ENCODE data around the gene SKOR2.

SKOR2 gene, protein sequence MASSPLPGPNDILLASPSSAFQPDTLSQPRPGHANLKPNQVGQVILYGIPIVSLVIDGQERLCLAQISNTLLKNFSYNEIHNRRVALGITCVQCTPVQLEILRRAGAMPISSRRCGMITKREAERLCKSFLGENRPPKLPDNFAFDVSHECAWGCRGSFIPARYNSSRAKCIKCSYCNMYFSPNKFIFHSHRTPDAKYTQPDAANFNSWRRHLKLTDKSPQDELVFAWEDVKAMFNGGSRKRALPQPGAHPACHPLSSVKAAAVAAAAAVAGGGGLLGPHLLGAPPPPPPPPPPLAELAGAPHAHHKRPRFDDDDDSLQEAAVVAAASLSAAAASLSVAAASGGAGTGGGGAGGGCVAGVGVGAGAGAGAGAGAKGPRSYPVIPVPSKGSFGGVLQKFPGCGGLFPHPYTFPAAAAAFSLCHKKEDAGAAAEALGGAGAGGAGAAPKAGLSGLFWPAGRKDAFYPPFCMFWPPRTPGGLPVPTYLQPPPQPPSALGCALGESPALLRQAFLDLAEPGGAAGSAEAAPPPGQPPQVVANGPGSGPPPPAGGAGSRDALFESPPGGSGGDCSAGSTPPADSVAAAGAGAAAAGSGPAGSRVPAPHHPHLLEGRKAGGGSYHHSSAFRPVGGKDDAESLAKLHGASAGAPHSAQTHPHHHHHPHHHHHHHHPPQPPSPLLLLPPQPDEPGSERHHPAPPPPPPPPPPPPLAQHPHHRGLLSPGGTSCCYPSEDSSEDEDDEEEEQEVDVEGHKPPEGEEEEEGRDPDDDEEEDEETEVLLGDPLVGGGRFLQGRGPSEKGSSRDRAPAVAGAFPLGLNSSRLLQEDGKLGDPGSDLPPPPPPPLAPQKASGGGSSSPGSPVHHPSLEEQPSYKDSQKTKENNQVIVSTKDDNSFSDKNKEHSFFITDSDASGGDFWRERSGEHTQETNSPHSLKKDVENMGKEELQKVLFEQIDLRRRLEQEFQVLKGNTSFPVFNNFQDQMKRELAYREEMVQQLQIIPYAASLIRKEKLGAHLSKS

DNA sequence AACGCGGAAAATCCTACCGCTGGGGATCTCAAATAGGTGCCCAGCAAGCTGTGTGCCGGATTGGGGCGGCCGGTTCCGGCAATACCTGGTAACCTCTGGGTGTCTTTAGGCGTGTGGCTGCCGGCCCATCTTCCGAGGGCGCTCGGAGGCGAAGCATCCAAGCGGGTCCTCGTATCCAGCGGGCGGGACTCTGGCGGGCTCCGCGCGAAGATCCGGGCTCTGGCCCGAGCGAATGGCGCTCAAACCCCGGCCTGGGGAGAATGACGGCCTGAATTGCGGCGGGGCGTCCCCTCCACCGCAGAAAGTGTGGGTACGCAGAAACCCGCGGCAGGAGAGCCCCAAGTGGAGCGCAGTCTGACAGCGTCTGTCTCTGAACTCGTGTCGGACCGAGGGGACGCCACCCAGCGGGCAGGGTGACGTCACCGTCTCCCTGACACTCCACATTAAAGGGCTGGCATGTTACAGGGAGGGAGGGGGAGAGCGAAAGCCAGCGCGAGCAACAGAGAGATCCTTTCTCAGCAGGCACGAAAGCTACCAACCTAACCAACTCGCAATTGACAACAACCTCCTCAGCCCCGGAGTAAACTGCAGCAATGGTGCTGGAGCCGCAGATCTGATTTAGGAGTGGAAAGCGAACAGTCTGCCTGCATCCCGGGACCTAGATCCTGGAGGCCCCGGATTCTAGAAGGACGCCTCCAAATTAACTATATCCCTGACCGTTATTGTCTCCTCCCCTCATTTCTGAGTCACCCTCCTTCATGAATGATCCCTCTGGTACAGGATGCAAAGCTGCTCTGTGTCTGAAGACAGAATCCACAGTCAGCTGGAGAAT, at the start of gene SKOR2:
Gene SKOR2, minus strand, starts transcription at position 372 of the 832 bp plus-strand sequence. CDS start 2,477 bp downstream, outside the sequence.
- no peak for DNase-seq (ENCODE audit: extremely low read depth, low read depth)
- no peak for TF ChIP-seq CTCF (IDR thresholded peaks at IDR 0.05; ENCODE audit: low read depth, low read length)

DNA sequence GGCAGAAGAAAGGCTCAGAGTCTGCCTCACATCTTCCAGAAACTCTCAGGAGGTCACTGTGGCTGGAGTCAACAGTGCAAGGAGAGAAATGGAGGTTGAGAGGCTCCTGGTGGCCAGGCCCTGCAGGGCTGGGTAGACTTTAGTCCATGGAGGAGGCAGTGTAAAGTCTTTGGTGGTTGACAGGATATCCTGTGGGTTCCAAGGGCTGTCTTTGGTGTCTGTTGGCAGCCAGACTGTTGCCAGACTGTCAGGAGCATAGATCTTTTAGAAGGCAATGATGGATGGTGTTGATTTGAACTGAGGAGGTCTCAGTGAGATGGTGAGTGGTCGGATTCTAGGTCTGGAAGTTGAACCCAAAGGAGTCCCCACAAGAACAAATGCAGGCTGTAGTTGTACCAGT, 45.0 kb upstream of the SKOR2 start:
- no peak for DNase-seq (ENCODE audit: extremely low read depth, low read depth)
- TF ChIP-seq CTCF (IDR thresholded peaks at IDR 0.05; ENCODE audit: low read depth, low read length), result no peak

DNA sequence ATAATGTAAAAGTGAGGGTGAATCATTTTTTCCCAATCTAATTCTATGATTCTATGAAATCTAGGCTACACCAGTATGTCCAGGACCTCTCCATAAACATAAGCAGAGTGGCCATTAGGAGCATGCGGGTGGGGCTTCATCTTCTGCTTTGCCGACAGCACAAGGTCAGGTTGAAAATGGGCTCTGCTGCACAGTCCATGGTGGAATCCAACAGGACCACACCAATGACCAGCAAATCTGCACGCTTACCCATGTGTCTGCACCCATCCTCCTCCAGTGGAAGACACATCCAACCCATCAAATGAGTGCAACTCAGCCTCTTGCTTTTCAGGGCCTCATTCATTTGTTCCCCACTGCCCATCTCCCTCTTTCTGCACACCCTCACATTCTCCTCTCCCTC, 43.3 kb upstream of the SKOR2 start:
- no peak for DNase-seq (ENCODE audit: extremely low read depth, low read depth)
- no peak for TF ChIP-seq CTCF (IDR thresholded peaks at IDR 0.05; ENCODE audit: low read depth, low read length)

DNA sequence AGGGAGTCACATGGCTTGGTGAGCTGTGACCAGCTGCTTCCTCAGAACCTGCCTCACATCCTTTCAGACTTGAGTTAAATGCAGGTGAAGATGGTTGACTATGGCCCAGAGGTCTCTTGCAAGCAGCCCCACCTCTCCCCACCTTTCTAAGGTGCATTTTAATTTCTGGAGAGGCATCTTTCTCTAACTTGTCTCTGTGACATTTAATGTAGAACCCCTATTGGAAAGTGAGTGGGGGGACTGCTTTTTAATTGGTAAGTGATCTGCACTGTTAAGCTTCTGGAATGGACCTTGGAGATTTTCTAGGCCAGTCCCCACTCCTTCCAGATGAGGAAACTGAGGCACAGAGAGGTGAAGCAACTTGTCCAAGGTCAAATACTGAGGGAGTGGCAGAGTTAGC, 37.3 kb upstream of the SKOR2 start:
- no peak for DNase-seq (ENCODE audit: extremely low read depth, low read depth)
- TF ChIP-seq CTCF (IDR thresholded peaks at IDR 0.05; ENCODE audit: low read depth, low read length), result no peak

DNA sequence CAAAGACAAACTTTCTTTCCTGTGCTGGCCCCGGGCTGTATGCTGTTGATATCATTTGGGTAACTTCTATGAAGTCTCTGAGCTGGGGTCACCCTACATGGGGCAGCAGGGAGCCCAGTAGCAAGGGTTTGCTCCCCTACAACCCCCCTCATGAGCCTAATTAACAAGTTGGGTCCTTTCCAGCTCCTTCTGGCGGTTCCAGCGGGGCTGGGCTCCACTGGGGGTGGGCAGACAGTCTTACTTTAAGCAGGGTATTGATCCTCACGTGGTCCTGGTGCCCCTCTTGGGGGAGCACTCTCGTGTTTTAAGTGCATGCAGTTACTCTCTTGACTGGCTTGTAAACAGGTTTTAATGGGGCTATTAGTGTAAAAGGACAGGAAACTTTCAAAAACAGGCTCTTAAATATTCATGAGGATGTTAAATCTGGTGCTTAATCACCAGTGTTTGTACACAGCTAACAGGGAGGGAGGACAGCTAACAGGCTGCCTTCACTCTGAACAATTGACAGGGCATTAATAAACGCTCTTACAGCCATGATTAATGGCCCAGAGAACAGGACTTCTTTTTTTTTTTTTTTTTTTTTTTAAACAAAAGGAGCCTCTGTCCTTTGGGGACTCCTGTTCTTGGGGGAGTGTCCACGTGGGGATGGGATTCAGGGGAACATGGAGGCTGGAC, 36.6 kb upstream of the SKOR2 start:
- DNase-seq (ENCODE audit: extremely low read depth, low read depth), result no peak
- TF ChIP-seq CTCF (IDR thresholded peaks at IDR 0.05; ENCODE audit: low read depth, low read length), result no peak

GRCh38 chr18:47286776-47287410, 35.4 kb upstream of the SKOR2 start:
- no peak for TF ChIP-seq CTCF (IDR thresholded peaks at IDR 0.05; ENCODE audit: low read depth, low read length)
- DNase-seq (ENCODE audit: extremely low read depth, low read depth), result no peak

Data from AG09319 (cell line).